GM10266 (cell line): Measurements from ENCODE around the gene PRPF19.

Experiments
- DNase-seq: peaks from one replicate; pipeline ENCODE4 v3.0.0; 2012; ENCODE audit errors: extremely low spot score
- TF ChIP-seq, protein P1 (sequence below): IDR thresholded peaks from 2 replicates; pipeline ENCODE4 v1.5.1; 2012; ENCODE audit warnings: mild to moderate bottlenecking, low read depth; ENCODE audit not compliant: control insufficient read depth, insufficient read depth; ENCODE audit errors: missing control alignments

Gene PRPF19

GRCh38 chr11:60917267-60917666 lies 10.9 kb upstream of the PRPF19 start:
- TF ChIP-seq, protein P1, sequence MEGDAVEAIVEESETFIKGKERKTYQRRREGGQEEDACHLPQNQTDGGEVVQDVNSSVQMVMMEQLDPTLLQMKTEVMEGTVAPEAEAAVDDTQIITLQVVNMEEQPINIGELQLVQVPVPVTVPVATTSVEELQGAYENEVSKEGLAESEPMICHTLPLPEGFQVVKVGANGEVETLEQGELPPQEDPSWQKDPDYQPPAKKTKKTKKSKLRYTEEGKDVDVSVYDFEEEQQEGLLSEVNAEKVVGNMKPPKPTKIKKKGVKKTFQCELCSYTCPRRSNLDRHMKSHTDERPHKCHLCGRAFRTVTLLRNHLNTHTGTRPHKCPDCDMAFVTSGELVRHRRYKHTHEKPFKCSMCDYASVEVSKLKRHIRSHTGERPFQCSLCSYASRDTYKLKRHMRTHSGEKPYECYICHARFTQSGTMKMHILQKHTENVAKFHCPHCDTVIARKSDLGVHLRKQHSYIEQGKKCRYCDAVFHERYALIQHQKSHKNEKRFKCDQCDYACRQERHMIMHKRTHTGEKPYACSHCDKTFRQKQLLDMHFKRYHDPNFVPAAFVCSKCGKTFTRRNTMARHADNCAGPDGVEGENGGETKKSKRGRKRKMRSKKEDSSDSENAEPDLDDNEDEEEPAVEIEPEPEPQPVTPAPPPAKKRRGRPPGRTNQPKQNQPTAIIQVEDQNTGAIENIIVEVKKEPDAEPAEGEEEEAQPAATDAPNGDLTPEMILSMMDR: no peak
- DNase-seq: no peak

DNA sequence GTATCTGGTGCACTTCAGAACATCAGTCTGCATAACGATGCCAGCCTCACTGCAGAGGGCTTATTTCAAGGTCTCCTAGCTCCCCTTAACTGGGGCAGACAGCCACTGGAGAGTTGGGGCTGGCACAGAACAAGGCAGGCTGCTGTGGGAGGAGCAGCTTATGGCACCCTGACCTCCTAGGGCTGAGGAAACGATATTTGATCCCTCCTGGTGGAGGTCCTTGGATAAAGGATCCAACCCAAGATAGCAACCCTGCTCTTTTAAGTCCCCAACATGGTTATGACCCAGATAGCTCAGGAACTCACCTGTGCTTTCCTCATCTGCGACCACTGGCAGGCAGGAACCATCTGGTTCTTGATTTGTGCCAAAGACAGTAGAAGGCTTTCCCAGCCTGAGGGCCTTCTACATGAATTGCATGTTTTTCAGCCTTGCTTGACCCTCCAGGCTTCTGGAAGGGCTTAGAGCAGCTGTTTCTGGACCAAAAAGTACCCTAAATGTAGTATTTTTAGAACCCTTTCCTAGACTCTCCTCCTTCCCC lies 10.4 kb upstream of the PRPF19 start:
- TF ChIP-seq, protein P1: no peak
- no peak for DNase-seq

- TF ChIP-seq, protein P1: peak; percentile 64
- DNase-seq: peak; percentile 83
Observed at GRCh38 chr11:60915248-60915914, 9.0 kb upstream of the PRPF19 start.

DNA sequence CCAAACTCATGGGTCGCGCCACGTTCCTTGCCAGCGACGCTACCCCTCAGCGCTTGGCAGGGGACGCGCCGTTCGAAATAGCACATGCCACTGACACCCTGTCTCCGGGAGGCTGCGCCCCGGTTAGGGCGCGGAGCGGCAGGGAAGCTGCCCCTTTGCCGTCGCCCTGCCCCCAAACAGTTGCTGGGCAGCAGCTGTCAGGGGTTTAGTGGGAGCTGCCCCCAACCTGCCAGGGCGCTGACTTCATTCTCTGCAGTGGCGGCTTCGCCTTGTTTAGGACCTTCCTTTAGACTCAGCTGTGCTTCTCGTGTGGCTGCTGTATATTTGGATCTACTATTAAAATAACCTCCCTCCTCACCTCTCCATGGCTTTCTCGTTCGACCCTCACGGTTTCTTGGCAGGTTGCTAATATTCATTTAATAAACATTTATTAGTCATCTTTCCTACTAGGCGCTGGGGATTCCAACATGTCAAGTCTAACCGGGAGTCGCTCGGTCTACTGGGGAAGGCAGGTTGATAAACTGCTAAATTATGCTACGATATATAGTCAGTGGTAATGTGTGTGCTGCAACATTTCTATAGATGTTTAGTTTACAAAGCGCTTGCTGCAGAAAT lies 8.4 kb upstream of the PRPF19 start:
- TF ChIP-seq, protein P1: no peak
- no peak for DNase-seq

- TF ChIP-seq, protein P1: no peak
- DNase-seq: peak; percentile 91
Observed at GRCh38 chr11:60913793-60914632, 7.6 kb upstream of the PRPF19 start, which contains the start of gene TMEM109. TSS of gene TMEM109 (plus strand) at chr11:60914158. CDS start at chr11:60919694, 5,536 bp downstream.

- TF ChIP-seq, protein P1: no peak
- DNase-seq: no peak
Observed at GRCh38 chr11:60912851-60913528, 6.6 kb upstream of the PRPF19 start.
